Stimulated activated CD4-positive, alpha-beta T cell treated with anti-CD3 and anti-CD28 coated beads, Interleukin-15, amount 100 ng/mL, for 1 hour (primary cell): ENCODE data around the gene NF2.

Source experiments
- DNase-seq, 2 donors: peaks; one replicate each; pipeline ENCODE4 v3.0.0-alpha.2; 2020; ENCODE audit warnings: low read depth in 1 of 2, low spot score in 1 of 2

The NF2 gene

GRCh38 chr22:29700900-29701154 is 97.4 kb downstream of the NF2 start:
- no peak for DNase-seq

- no peak for DNase-seq
Observed at GRCh38 chr22:29701155-29701999, 97.9 kb downstream of the NF2 start.

GRCh38 chr22:29702000-29702930 is 98.8 kb downstream of the NF2 start:
- DNase-seq, result no peak

GRCh38 chr22:29702931-29703501 is 99.6 kb downstream of the NF2 start:
- no peak for DNase-seq

- DNase-seq, result no peak
Observed at GRCh38 chr22:29703569-29704195, 100.2 kb downstream of the NF2 start.

DNA sequence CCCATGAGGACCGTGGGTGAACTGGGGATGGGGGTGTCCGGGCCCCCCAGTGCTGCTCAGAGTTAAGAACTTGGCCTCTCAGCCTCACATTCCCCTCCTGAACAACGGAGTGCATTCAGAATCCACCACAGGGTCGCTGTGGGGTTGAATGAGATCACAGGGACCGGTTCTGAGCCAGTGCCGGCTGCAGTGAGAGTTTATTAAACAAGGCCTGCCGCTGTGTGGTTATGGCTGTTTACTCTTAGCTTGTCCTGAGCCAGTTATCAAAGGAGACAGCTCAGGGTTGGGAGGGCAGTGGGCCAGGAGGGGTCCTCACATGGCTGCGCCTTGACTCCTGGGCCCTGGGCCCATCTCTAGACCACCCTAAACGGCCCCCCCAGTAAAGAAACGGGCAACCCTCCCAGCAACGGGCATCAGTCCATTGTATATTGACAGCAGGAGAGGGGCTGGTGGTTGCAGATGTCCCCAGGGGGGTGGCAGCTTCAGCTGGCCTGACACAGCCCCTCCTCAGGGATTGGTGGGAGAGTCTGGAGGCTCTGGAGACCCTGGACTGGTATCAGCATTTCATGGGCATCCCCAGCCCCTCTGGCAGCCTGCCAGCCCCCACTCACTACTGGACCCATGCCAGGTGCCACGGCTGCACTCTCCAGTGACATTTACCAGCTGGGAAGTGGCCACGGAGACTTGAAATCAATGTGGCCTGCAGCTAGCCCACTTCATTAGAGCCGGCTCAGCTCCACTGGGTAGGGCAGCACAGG is 101.3 kb downstream of the NF2 start:
- no peak for DNase-seq

DNA sequence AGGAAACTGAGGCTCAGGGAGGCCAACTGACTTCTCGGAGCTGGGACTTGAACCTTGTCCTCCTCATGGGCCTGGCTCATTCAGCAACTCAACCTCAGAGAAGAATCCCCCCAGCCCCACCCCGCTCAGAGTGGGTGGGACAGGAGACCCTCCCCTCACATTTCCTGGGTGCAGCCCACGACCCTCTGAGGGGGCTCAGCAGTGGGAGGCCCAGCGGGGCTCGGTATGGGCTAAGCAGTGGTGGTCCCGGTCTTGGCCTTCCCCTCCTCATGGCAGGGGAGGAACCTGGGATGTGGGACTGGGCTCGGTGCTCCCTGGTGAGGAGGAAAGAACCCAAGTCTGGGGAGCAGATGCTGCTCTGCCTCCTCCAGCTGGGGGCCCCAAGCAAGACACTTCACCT is 102.2 kb downstream of the NF2 start:
- no peak for DNase-seq

DNA sequence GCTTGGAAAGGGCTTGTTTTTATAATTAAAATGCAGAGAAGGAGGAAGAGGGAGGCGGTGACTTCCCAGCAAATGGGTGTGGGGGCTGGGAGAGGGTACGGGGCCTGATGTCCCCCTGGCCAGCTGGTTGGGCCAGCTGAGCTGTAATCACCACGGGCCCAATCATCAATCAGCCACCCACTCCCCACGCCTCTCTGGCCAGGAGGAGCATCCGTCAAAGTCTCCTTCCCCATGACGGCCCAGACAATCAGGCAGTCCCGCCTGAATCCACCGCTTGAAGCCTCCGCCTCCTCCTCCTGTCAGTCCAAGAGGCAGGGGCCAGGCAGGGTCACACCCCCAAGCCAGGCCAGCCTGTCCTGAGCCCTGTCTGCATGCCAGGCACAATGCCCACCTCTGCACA is 103.1 kb downstream of the NF2 start:
- no peak for DNase-seq

DNA sequence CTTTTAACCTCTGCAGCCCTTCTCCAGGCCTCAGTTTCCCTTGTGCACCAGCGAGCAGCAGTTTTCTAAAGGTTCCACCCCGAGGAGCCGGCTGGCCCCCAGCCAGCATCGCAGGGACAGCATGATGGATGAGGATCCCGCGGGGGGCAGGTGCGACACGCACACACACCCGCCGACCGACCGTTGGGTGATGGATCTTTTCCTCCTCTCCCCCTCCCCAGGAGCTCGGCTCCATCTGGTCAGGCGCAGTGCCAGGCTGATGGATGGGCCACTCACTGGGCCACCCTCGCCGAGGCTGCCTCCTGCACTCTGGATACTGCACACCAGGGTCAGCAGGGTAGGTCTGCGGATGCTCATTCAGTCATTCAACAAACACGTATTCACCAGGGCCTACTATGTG is 103.6 kb downstream of the NF2 start:
- DNase-seq, result no peak

DNA sequence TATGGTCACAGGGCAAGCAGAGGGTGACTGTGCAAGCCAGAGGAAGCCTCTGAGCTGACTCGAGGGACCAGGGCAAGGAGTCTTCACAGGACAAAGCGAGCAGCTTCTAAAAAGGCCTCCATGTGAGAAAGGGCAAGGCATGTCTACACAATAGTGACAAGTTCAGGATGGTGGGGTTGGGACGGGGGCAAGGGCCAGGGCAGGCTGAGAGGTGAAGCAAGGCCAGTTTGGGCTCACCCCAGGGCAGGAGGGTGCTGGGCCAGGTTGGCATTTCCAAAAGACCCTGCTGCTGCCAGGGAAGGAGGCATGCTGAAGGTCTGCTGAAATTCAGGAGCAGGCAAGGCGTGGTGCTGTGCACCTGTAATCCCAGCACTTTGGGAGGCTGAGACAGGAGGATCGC is 104.0 kb downstream of the NF2 start:
- DNase-seq, result no peak

DNA sequence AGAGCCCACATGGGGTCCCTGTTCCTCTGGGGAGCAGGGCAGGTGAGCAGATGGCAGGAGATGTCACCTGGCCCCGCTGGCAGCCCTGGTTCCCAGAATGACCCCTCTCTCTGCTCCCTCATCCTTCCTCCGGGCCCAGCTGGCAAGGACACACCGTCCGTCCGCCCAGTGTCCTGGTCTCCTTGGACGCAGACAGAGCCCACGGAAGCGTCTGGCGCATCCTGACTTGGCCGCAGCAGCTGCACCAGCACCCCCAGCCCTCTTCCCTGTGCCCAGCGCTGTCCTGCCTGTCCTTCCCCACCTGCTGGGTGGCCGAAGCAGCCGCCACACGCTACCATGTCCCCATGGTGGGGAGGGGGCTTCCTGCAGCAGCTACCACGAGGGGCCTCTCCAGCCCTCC is 106.8 kb downstream of the NF2 start:
- no peak for DNase-seq

- no peak for DNase-seq
Observed at GRCh38 chr22:29710922-29711593, 107.6 kb downstream of the NF2 start.

DNA sequence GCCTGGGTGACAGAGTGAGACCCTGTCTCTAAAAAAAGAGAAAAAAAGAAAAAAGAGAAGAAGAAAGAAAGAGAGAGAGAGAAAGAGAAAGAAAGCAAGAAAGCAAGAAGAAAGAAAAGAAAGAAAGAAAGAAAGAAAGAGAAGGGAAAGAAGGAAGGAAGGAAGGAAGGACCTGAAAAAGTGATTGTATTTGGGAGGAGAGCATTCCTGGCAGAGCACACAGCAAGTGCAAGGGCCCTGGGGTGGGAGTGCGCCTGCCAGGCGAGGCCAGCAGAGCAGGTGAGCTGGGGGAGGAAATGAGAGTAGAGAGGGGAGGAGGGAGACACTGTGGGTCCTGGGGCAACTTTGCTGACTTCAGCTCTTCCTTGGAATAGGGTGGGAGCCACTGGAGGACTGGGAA is 108.7 kb downstream of the NF2 start:
- no peak for DNase-seq

DNA sequence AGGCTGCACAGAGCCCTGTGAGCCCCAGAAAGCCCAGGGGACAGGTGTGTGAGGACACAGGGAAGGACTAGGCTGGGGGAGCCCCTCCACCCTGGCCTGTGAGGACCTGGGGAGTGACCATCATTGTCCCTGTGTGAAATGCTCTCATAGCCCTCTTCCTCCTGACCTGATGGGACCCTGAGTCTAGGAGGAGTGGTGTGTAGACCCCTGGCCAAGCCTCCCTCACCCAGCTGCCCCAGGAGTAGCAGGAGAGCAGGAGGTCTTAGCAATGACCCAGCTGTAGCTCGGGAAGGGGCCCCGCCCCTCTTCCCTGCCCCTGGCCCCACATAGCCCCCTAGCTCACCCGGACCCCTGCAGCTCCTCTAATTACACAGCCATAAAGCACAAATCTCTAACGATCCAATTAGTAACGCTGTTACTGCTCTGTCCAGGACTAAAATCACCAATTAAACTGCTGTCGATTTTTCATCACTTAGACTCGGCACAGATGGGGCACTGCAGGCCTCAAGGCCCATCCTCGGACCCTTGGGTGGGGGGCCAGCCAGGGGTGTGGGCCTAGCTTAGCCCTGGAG is 109.8 kb downstream of the NF2 start:
- DNase-seq, result no peak

- no peak for DNase-seq
Observed at GRCh38 chr22:29715240-29715639, 111.8 kb downstream of the NF2 start.

- no peak for DNase-seq
Observed at GRCh38 chr22:29715705-29716104, 112.3 kb downstream of the NF2 start.

DNA sequence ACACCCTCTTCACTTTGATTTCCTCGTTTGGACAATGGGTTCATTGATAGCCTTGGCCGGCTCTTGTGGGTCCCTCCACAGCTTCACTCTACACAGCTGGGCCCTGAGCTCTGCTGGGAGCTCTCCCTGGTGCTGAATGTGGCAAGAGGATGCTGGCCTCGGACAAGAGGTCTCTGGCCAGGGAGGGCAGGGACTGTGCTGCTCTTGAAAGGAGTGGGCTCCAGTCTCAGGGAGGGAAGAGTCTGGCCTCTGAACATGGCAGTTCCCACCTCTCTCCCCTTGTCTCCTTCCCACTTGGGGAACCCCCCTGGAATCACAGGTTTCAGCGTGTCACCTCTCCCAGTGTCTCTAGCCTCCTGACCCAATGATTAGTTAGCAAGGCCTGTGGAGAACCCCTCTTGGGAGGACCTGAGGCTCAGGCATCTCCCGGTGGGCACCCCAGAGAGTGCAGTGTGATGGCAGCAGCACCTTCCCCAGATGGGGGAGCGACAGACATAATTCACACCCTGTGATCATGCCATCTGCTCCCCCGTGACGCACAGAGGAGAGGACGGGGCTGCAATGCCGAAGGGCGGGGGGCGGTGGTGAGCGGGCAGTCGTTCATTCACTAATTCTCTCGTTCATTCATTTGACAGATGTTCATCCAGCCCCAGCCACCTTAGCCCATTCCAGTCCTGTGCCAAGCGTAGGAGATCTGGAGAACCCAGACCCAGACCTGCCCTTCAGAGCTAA is 113.5 kb downstream of the NF2 start:
- DNase-seq, result no peak

- DNase-seq, result no peak
Observed at GRCh38 chr22:29717789-29718188, 114.4 kb downstream of the NF2 start.
